IMR-90 (cell line): ENCODE measurements around the gene SHROOM3. TPM values are rescaled to one million over a fixed set of nuclear protein-coding genes. Genes with fewer than 3 reads are reported as not detected.

ENCODE experiments used
- ATAC-seq: fragments of 200-7000 bp; cut with Tn5 transposase; 2 replicates; pipeline ENCODE4 v1.9.1; 2020; ENCODE audit warnings: low read depth, mild to moderate bottlenecking, moderate library complexity
- BruUV-seq: library from RNA; stranded (reverse); fragments of 400-500 nt; replicated peaks from 2 replicates; lab custom pipeline; 2021; lab: Mats Ljungman, UMichigan
- CTCF ChIA-PET: fragments of 300-600 bp; formaldehyde crosslinking; extraction: SDS; loops from one replicate; lab custom pipeline; 2021; ENCODE audit warnings: antibody characterized with exemption; lab: Yijun Ruan, JAX
- POLR2A ChIA-PET: fragments of 300-600 bp; sonication (Branson Sonifier 250); formaldehyde crosslinking; loops from one replicate; lab custom pipeline; 2022; ENCODE audit warnings: antibody characterized with exemption; ENCODE audit not compliant: unreplicated experiment; lab: Charles Lee
- DNase-seq: peaks from one replicate; pipeline ENCODE4 v3.0.0; 2013
- H2AFZ ChIP-seq: replicated peaks from 2 replicates; pipeline ENCODE3; 2013; ENCODE audit warnings: low read length, mild to moderate bottlenecking; ENCODE audit not compliant: poor library complexity
- H2AK5ac ChIP-seq: 2 replicates; pipeline ENCODE4 v1.6.1; 2013; ENCODE audit warnings: low read depth, low read length, inconsistent platforms
- H2AK9ac ChIP-seq: replicated peaks from 2 replicates; pipeline ENCODE3; 2013; ENCODE audit warnings: mild to moderate bottlenecking, low read depth, low read length, moderate library complexity; ENCODE audit not compliant: poor library complexity
- H2BK120ac ChIP-seq: 2 replicates; pipeline ENCODE4 v1.6.1; 2013; ENCODE audit warnings: low read depth, low read length, inconsistent platforms
- H2BK15ac ChIP-seq: 3 replicates; pipeline ENCODE4 v1.6.1; 2013; ENCODE audit warnings: low read depth, low read length, inconsistent platforms
- H2BK20ac ChIP-seq: 2 replicates; pipeline ENCODE4 v1.6.1; 2013; ENCODE audit warnings: low read depth, mild to moderate bottlenecking, inconsistent platforms, low read length, moderate library complexity
- H2BK5ac ChIP-seq: 2 replicates; pipeline ENCODE4 v1.6.1; 2013; ENCODE audit warnings: mild to moderate bottlenecking, low read depth, low read length, inconsistent platforms; ENCODE audit not compliant: poor library complexity, severe bottlenecking
- H3K14ac ChIP-seq: replicated peaks from 2 replicates; pipeline ENCODE4 v1.6.1; 2013; ENCODE audit warnings: low read depth, low read length, inconsistent platforms
- H3K18ac ChIP-seq: 2 replicates; pipeline ENCODE4 v1.6.1; 2013; ENCODE audit warnings: low read depth, low read length, control low read depth
- H3K23ac ChIP-seq: 2 replicates; pipeline ENCODE4 v1.6.1; 2013; ENCODE audit warnings: low read depth, low read length, inconsistent platforms
- H3K27ac ChIP-seq: 2 replicates; pipeline ENCODE4 v1.5.1; 2013; ENCODE audit warnings: mild to moderate bottlenecking, control low read depth, low read length; ENCODE audit not compliant: insufficient read depth
- H3K27me3 ChIP-seq: 2 replicates; pipeline ENCODE4 v1.6.1; 2013; ENCODE audit warnings: low read length; ENCODE audit not compliant: control insufficient read depth, insufficient read depth
- H3K36me3 ChIP-seq: 2 replicates; pipeline ENCODE4 v1.6.1; 2013; ENCODE audit warnings: low read length, mixed read lengths; ENCODE audit not compliant: control insufficient read depth, insufficient read depth
- H3K4ac ChIP-seq: 2 replicates; pipeline ENCODE4 v1.6.1; 2013; ENCODE audit warnings: low read depth, low read length, inconsistent platforms
- H3K4me1 ChIP-seq: 2 replicates; pipeline ENCODE4 v1.6.1; 2013; ENCODE audit warnings: low read length, mixed read lengths; ENCODE audit not compliant: control insufficient read depth, insufficient read depth
- H3K4me2 ChIP-seq: 2 replicates; pipeline ENCODE4 v1.6.1; 2013; ENCODE audit warnings: low read depth, mild to moderate bottlenecking, control low read depth, low read length, moderate library complexity
- H3K4me3 ChIP-seq: 2 replicates; pipeline ENCODE4 v1.5.1; 2013; ENCODE audit warnings: low read depth, mild to moderate bottlenecking, control low read depth, low read length, moderate library complexity; ENCODE audit not compliant: insufficient read depth
- H3K56ac ChIP-seq: 2 replicates; pipeline ENCODE4 v1.6.1; 2013; ENCODE audit warnings: low read length, inconsistent platforms; ENCODE audit not compliant: insufficient read depth; ENCODE audit errors: extremely low read depth
- H3K79me1 ChIP-seq, 2 experiments: 2 replicates each; pipeline ENCODE4 v1.6.1; 2013; ENCODE audit warnings: low read length in 2 of 2, inconsistent platforms in 1 of 2, low read depth in 1 of 2
- H3K9ac ChIP-seq: 2 replicates; pipeline ENCODE4 v1.6.1; 2013; ENCODE audit warnings: low read depth, low read length, control low read depth
- H3K9me1 ChIP-seq: 2 replicates; pipeline ENCODE4 v1.6.1; 2013; ENCODE audit warnings: low read length, inconsistent platforms; ENCODE audit not compliant: insufficient read depth
- H3K9me3 ChIP-seq: 2 replicates; pipeline ENCODE4 v1.6.1; 2013; ENCODE audit warnings: low read length; ENCODE audit not compliant: control insufficient read depth, insufficient read depth
- H4K20me1 ChIP-seq: 2 replicates; pipeline ENCODE4 v1.6.1; 2013; ENCODE audit warnings: low read length, inconsistent platforms; ENCODE audit not compliant: insufficient read depth
- H4K5ac ChIP-seq: 2 replicates; pipeline ENCODE4 v1.6.1; 2013; ENCODE audit warnings: mild to moderate bottlenecking, low read depth, low read length, control low read depth
- H4K8ac ChIP-seq, 2 experiments: 2 replicates each; pipeline ENCODE4 v1.6.1; 2013; ENCODE audit warnings: low read depth in 2 of 2, low read length in 2 of 2, control low read depth in 1 of 2, inconsistent platforms in 1 of 2
- H4K91ac ChIP-seq: 2 replicates; pipeline ENCODE4 v1.6.1; 2013; ENCODE audit warnings: low read depth, low read length, inconsistent platforms; ENCODE audit not compliant: insufficient read depth
- CEBPB ChIP-seq: IDR thresholded peaks from 2 replicates; pipeline ENCODE4 v1.6.1; 2012; ENCODE audit warnings: low read depth, low read length, improper control_type of control experiment
- CHD1 ChIP-seq: IDR thresholded peaks from 2 replicates; pipeline ENCODE4 v1.6.1; 2012; ENCODE audit warnings: low read depth, low read length, improper control_type of control experiment
- MAFK ChIP-seq: IDR thresholded peaks from 2 replicates; pipeline ENCODE4 v1.6.1; 2012; ENCODE audit warnings: low read depth, low read length, improper control_type of control experiment
- RAD21 ChIP-seq: IDR thresholded peaks from 2 replicates; pipeline ENCODE4 v1.6.1; 2012; ENCODE audit warnings: low read length, improper control_type of control experiment
- RFX5 ChIP-seq: IDR thresholded peaks from 2 replicates; pipeline ENCODE4 v1.8.0; 2012; ENCODE audit warnings: low read depth, mild to moderate bottlenecking, low read length, moderate library complexity
- SMC3 ChIP-seq: fragments of 150-350 bp; IDR thresholded peaks from 2 replicates; pipeline ENCODE4 v1.6.1; 2016; ENCODE audit warnings: low read depth, mild to moderate bottlenecking, antibody characterized with exemption, low read length, moderate library complexity
- WGBS, 2 experiments: methylation state at CpG; one replicate each; pipeline versions ENCODE4 v1.1.5 to v1.1.7; 2013; ENCODE audit warnings: missing lambda C conversion rate in 2 of 2; ENCODE audit not compliant: insufficient read length in 1 of 2; ENCODE audit errors: extremely low coverage in 2 of 2; 5-methylcytosine and 5-hydroxymethylcytosine counted together
- dilution Hi-C: fragments of 300-500 bp; cut with HindIII; formaldehyde crosslinking; loops from one replicate; pipeline ENCODE4 v1.14.3; 2018; ENCODE audit warnings: low sequenced_read_pairs; ENCODE audit not compliant: unreplicated experiment
- in situ Hi-C: fragments of 300-500 bp; cut with MboI; formaldehyde crosslinking; loops from 3 replicates; pipeline ENCODE4 v1.14.3; 2019; ENCODE audit warnings: low sequenced_read_pairs, inconsistent platforms, mixed read lengths
- intact Hi-C: fragments of 100-400 bp; cut with micrococcal nuclease; formaldehyde crosslinking; loops from 2 replicates; pipeline ENCODE4 v1.10.0; 2022
- polyA plus RNA-seq, 3 experiments: library from polyadenylated mRNA; depleted of rRNA; stranded (reverse); fragments of >200 nt; gene quantifications; 2 replicates each; pipeline ENCODE4 v1.2.3, GENCODE V29; 2012; ENCODE audit warnings: low replicate concordance in 1 of 3
- total RNA-seq: library from RNA; depleted of rRNA; stranded (reverse); fragments of >200 nt; gene quantifications from 2 replicates; pipeline ENCODE4 v1.2.3, GENCODE V29; 2012
- TF ChIP-seq, protein P1 (sequence below): fragments of 150-350 bp; IDR thresholded peaks from 2 replicates; pipeline ENCODE4 v1.6.1; 2016; ENCODE audit warnings: low read depth, mild to moderate bottlenecking, low read length, moderate library complexity, borderline replicate concordance
- TF ChIP-seq, protein P2 (sequence below): conservative IDR thresholded peaks from 2 replicates; pipeline ENCODE4 v1.5.1; 2012; ENCODE audit warnings: mild to moderate bottlenecking, low read depth, low read length, improper control_type of control experiment
- TF ChIP-seq, protein P3 (sequence below): fragments of 150-350 bp; IDR thresholded peaks from 2 replicates; pipeline ENCODE4 v1.6.1; 2017; ENCODE audit warnings: mild to moderate bottlenecking, antibody characterized with exemption, low read length, low read depth

Gene SHROOM3
- total and polyA plus RNA-seq, 2 of the 4 experiments (the other 2 are of a cell fraction) = 10.8 to 19.5 TPM

DNA sequence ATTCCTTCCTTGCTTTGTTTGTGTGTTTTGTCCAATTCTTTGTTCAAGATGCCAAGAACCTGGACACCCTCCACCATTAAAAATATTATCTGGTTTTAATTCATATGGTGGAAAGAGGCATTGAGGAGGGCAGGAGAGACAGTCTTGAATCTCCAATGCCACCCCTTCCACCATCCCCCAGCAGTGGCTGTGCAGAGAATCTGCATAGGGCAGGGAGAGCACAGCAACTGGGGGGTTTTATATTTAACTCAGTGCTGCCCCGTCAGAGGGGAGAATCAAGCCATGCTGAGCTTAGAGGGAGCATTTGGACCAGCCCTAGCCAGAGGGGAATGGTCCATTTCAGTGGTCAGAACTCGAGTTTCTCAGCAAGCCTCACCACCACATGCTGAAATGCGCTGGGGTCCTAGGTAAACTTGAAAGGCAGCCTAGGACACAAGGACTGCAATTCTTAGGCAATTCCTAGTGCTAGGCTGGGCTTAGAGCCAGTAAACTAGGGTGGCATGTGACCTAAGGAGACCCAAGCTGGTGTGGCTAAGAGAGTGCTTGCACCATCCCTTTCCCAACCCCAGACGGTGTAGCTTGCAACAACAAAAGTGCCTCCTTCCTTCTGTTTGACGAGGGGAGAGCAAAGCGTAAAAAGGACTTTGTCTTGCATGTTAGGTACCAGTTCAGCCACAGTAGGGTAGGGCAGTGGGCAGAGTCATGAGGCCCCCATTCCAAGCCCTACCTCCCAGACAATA, 48.3 kb upstream of the SHROOM3 start:
- H4K8ac ChIP-seq = no peak overlapping the region
- H2BK20ac ChIP-seq = no peak overlapping the region
- no TSS peak for BruUV-seq
- H4K91ac ChIP-seq = no peak overlapping the region
- H3K4me3 ChIP-seq = no peak overlapping the region
- dilution Hi-C loops (no loop called here), intact Hi-C loops (no loop called here), in situ Hi-C loops (no loop called here)
- H3K4me1 ChIP-seq = no peaks in the 10 kb centered on the region
- H3K27ac ChIP-seq = no peak overlapping the region
- H4K20me1 ChIP-seq = no peaks in the 10 kb centered on the region
- no peak overlapping the region for H3K9ac ChIP-seq
- H2AFZ ChIP-seq = no peak overlapping the region
- H2BK15ac ChIP-seq = no peak overlapping the region
- H3K56ac ChIP-seq = no peak overlapping the region
- H3K27me3 ChIP-seq = peaks cover 7% of the 10 kb centered on the region
- no peak overlapping the region for H2AK5ac ChIP-seq
- WGBS, 2 experiments = 59% methylated on average over 2 of the region's 6 CpGs; no CpG with 5 or more reads in 1 of the 2 experiments
- no peaks in the 10 kb centered on the region for H3K9me1 ChIP-seq
- no peaks in the 10 kb centered on the region for H3K9me3 ChIP-seq
- H3K4me2 ChIP-seq = no peak overlapping the region
- POLR2A ChIA-PET = no interaction called here
- H2BK5ac ChIP-seq = no peak overlapping the region
- TF ChIP-seq SMC3 = no peak
- TF ChIP-seq, protein P1, sequence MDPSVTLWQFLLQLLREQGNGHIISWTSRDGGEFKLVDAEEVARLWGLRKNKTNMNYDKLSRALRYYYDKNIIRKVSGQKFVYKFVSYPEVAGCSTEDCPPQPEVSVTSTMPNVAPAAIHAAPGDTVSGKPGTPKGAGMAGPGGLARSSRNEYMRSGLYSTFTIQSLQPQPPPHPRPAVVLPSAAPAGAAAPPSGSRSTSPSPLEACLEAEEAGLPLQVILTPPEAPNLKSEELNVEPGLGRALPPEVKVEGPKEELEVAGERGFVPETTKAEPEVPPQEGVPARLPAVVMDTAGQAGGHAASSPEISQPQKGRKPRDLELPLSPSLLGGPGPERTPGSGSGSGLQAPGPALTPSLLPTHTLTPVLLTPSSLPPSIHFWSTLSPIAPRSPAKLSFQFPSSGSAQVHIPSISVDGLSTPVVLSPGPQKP = no peak
- no peak for TF ChIP-seq RAD21
- no peak for TF ChIP-seq MAFK
- TF ChIP-seq RFX5 = no peak
- TF ChIP-seq CHD1 = no peak
- TF ChIP-seq, protein P2, sequence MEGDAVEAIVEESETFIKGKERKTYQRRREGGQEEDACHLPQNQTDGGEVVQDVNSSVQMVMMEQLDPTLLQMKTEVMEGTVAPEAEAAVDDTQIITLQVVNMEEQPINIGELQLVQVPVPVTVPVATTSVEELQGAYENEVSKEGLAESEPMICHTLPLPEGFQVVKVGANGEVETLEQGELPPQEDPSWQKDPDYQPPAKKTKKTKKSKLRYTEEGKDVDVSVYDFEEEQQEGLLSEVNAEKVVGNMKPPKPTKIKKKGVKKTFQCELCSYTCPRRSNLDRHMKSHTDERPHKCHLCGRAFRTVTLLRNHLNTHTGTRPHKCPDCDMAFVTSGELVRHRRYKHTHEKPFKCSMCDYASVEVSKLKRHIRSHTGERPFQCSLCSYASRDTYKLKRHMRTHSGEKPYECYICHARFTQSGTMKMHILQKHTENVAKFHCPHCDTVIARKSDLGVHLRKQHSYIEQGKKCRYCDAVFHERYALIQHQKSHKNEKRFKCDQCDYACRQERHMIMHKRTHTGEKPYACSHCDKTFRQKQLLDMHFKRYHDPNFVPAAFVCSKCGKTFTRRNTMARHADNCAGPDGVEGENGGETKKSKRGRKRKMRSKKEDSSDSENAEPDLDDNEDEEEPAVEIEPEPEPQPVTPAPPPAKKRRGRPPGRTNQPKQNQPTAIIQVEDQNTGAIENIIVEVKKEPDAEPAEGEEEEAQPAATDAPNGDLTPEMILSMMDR = no peak
- TF ChIP-seq CEBPB = no peak
- TF ChIP-seq, protein P3, sequence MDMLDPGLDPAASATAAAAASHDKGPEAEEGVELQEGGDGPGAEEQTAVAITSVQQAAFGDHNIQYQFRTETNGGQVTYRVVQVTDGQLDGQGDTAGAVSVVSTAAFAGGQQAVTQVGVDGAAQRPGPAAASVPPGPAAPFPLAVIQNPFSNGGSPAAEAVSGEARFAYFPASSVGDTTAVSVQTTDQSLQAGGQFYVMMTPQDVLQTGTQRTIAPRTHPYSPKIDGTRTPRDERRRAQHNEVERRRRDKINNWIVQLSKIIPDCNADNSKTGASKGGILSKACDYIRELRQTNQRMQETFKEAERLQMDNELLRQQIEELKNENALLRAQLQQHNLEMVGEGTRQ = no peak
- no peak overlapping the region for H3K18ac ChIP-seq
- H3K23ac ChIP-seq = no peak overlapping the region
- H3K36me3 ChIP-seq = no peaks in the 10 kb centered on the region
- CTCF ChIA-PET = interaction anchor here (0.9 kb wide), 1 partner anchor 9 kb away, joined by 4 read pairs; no protein-coding TSS in a partner anchor
- no peak overlapping the region for H2AK9ac ChIP-seq
- H2BK120ac ChIP-seq = no peak overlapping the region
- H3K4ac ChIP-seq = no peak overlapping the region
- DNase-seq (no peak), ATAC-seq (no peak)
- H4K5ac ChIP-seq = no peak overlapping the region
- no peaks in the 10 kb centered on the region for H3K79me1 ChIP-seq
- no peak overlapping the region for H3K14ac ChIP-seq
